GM12874 (cell line): ENCODE data around the gene DMD.

Source experiments
- CTCF ChIP-seq: IDR thresholded peaks from 2 replicates; pipeline ENCODE4 v1.5.1; 2011; ENCODE audit warnings: low read depth, mild to moderate bottlenecking, control low read depth, low read length, moderate library complexity; ENCODE audit not compliant: insufficient read depth

The DMD gene

GRCh38 chrX:31714797-31715196, 1496.6 kb downstream of the DMD start:
- no peak for TF ChIP-seq CTCF

- TF ChIP-seq CTCF: no peak
Measured at GRCh38 chrX:31713120-31713519, 1498.2 kb downstream of the DMD start.

DNA sequence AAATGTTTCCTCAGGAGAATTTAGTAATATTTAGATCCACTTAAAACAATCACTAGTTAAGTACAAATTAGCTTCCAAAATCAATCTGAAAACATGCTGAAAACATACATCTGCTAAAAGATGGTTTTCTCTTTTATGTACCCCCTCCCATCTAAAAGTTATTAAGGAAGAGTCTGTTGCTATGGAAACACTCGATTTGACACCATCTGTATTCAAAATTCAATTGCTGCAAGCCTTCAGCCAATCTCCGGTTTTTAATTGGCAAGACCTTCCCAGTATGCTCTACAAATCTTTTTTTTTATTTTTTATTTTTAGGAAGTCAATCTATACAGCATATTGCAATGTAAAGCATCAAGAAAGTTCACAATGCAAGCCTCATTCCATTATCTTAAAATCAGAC, 1500.2 kb downstream of the DMD start:
- TF ChIP-seq CTCF: no peak

- TF ChIP-seq CTCF: no peak
Measured at GRCh38 chrX:31708116-31708515, 1503.2 kb downstream of the DMD start.

DNA sequence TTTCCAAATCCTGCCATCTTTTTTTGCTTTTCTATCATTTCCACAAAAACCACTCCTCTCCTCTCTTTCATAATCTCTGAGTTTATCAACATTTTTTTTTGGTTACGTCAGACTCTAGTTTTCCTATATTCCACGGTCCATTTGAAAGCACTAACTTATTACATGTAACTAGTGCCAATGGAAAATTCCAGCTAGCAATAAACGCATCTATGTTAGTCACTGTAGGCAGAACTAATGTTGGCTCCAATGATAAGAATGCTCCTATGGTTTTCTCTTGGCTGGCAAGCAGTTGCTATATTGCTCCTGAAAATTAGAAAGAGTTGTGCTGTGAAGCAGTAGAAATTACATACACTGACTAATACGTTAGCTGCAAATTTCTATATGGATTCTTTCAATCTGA, 1504.9 kb downstream of the DMD start:
- TF ChIP-seq CTCF: no peak

- TF ChIP-seq CTCF: no peak
Measured at GRCh38 chrX:31705816-31706215, 1505.5 kb downstream of the DMD start.

DNA sequence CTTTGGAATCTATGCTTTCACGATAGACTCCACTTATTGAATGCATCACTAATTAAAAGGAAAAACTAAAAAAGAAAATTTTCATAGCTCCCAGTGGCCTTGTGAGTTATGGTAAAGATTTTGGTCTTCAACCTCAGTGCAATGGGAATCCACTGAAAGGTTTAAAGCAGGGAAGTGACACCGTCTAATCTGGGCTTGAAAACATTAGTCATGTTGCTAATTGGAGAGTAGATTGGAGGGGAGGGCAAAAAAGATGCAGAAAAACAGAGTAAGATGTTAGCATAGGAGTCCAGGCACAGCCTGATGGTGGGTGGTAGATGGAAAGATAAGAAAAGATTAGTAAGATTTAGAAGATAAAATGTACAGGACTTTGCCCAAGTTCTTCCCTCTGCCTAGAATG, 1506.4 kb downstream of the DMD start:
- TF ChIP-seq CTCF: no peak

DNA sequence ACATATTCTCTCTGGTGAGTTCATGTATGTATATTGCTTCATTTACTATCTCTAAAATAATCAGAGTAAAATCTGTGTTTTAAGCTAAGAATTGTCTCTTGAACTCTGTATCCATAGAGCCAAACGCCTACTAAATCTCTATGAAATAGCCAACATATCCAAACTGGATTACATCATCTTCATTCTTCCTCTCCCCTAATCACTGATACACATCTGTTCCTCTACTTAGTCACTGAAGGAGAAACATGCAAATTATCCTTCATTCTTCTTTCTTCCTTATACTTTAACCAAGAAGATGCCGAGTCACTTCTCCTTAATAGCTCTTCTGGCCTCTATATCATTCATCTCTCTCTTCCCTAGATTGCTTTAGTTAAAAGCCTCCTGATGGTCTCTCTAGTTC, 1509.1 kb downstream of the DMD start:
- no peak for TF ChIP-seq CTCF
